Measurements from ENCODE around the gene ABCA4.

Gene ABCA4

GRCh38 chr1:94050675-94051074 is 70.3 kb downstream of the ABCA4 start:
- no peak for DNase-seq (ENCODE audit: low spot score)

DNA sequence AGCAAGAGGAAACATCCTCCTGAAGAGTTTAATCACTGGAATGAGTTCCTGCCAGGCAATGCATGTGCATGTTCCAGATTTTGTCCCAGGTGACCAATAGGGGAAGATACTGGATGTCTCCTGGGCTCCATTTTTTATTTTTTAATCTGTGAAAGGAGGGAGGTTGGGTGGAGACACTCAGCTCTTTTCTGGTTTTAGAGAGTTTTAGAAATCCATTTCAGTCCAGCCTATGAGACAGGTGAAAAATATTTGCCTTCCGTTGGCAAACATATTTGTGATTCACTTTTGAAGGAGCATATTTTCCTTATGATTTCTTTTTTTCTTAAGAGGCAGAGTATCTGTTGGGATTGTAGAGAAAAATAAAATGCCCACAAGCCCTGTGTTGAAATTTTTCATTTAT is 70.7 kb downstream of the ABCA4 start:
- DNase-seq (ENCODE audit: low spot score): no peak

GRCh38 chr1:94049791-94050190 is 71.2 kb downstream of the ABCA4 start:
- DNase-seq (ENCODE audit: low spot score): no peak

- no peak for DNase-seq (ENCODE audit: low spot score)
Measured at GRCh38 chr1:94048413-94049164, 72.4 kb downstream of the ABCA4 start.

DNA sequence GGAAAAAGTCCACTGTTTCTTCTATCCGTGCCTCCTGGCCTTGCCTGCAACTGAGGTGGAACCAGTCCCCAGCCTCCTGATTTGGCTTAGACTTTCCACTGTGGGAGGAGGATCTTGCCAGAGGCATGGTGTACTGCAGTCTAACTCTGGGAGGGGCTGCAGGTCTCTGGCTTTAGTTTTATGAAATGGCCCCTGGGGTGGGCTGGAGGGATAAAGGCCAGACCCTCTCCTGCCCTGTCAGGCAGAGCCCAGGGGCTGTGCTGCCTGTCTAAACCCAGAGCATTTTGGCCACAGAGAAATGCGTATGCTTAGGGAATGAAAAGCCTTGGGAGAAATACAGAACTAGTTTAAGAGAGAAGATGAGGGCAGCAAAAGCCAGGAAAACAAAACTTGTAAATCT is 73.0 kb downstream of the ABCA4 start:
- no peak for DNase-seq (ENCODE audit: low spot score)

DNA sequence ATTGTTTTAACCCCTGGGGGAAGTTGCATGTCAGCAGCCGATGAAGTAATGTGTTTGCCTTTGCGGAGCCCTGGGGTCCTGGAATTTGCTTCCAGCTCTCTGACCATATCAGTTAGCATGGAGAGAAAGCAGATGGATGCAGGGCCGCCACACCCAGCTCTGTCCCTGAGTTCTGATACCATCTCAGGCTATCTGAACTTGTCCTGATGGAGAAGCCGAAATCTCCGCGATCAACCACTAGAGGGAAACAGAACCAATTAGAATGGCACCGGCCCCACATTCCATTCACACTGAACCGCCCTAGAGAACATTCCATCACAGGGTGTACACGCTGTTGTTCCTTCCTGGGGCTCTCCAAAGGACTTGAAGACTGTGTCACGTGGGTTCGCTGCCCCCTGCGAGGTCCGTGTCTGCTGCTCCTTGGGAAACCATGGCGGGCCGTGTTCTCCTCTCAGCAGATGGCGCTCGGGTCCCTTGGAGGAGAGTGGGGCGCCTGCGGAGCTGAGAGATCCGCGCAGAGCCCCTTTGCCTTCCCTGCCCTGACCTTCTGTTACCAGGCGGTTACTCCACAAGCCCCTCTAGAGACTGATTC is 75.4 kb downstream of the ABCA4 start:
- DNase-seq (ENCODE audit: low spot score): peak; percentile 39

- DNase-seq (ENCODE audit: low spot score): no peak
Measured at GRCh38 chr1:94044891-94045290, 76.1 kb downstream of the ABCA4 start.

- DNase-seq (ENCODE audit: low spot score): no peak
Measured at GRCh38 chr1:94044290-94044790, 76.6 kb downstream of the ABCA4 start.

DNA sequence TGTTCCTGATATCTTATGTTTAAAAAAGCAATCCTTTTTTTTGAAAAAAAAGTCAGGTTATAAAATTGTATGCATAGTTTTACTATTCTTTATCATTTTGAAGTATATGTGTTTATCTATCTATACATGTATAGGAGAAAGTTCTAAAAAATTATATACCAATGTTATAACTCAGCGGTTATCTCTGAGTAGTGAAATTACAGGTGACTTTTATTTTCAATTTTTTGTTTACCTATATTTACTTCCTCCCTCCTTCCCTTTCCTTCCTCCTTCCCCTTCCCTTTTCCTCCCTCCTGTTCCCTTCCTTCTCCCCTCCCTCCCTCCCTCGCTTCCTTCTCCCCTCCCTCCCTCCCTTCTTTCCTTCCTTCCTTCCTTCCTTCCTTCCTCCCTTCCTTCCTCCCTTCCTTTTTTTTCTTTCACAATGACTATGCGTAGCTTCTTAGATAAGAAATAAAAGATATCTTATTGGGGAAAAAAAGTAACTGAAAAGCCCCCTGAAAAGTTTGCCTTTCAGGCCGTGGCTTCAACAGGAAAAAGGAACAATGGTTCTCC is 77.1 kb downstream of the ABCA4 start:
- no peak for DNase-seq (ENCODE audit: low spot score)

GRCh38 chr1:94042388-94042787 is 78.6 kb downstream of the ABCA4 start:
- no peak for DNase-seq (ENCODE audit: low spot score)

DNA sequence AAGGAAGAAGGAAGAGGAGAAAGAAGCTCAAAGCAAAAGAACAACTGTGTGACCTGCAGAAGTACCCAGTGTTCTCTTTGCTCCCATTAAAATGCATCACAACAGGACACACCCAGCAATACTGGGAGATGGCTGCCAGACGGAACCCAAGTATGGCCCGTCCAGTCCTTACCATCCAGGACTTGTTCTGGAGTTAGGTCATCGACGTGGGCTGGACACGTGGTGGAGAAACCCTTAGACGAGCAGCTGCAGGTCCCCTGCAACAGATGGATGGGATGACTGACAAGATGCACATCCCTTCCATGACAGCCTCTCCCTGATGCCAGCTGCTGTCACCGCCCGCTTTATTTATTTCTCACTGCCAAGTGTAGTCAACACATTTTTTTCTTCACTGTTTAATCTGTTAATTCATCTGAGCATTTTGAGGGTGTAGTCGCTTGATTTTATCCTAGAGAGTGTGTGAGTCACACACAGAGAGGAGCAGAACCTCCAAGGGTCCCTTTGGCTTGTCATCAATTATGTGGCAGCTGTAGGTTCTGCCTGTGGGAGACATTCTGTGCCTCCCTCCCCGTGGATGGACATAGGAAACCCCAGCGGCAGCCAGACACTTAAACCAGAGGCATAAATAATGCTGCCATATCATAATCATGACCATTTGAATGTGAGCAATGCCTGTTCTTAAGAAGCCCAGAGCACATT is 80.9 kb downstream of the ABCA4 start:
- no peak for DNase-seq (ENCODE audit: low spot score)

GRCh38 chr1:94039514-94039870 is 81.5 kb downstream of the ABCA4 start:
- DNase-seq (ENCODE audit: low spot score): peak; percentile 72

- no peak for DNase-seq (ENCODE audit: low spot score)
Measured at GRCh38 chr1:94038511-94038910, 82.4 kb downstream of the ABCA4 start.

GRCh38 chr1:94037392-94038229 is 83.3 kb downstream of the ABCA4 start:
- no peak for DNase-seq (ENCODE audit: low spot score)

DNA sequence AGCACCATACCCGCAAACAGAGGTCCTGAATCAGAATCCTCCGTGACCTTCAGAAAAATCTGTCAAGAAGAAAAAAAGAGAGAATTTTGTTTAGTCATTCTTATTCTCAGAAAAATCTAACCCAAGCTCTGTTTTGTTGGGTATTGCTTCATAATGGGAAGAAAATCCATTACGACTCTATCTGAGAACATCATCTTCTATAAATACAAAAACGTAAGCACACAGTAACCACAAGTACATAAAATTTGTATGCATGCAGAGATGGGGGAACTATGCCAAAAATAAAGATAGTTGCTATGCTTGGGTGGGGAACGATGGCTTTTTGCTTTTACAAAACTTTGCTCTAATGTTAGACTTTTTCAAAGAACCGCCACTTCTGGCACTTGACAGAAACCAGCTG is 84.2 kb downstream of the ABCA4 start:
- DNase-seq (ENCODE audit: low spot score): no peak

DNA sequence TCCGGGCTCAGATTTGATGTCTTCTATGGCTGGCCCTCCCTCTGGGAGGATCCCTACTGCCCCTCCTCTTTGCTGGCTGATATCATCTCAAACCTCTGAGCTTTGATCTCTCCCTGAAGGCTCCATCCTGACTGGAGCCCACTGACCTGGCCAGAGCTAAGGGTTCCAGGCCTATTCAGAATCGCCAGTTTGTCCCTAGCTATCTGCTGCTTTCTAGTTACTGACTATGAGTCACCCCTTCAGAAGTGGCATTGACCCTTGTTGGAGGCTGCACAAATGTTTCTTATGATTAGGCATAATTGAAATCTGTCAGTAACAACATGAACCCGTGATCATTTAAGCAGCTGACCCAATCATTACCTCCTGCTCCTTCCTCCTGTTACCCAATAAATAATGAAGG is 87.1 kb downstream of the ABCA4 start:
- no peak for DNase-seq (ENCODE audit: low spot score)

GRCh38 chr1:94032637-94033036 is 88.3 kb downstream of the ABCA4 start:
- no peak for DNase-seq (ENCODE audit: low spot score)

- no peak for DNase-seq (ENCODE audit: low spot score)
Measured at GRCh38 chr1:94031591-94031990, 89.4 kb downstream of the ABCA4 start.

- DNase-seq (ENCODE audit: low spot score): no peak
Measured at GRCh38 chr1:94031154-94031553, 89.8 kb downstream of the ABCA4 start.

- no peak for DNase-seq (ENCODE audit: low spot score)
Measured at GRCh38 chr1:94029130-94029993, 91.6 kb downstream of the ABCA4 start.

Data from NAMALWA (cell line).